GM19395 (cell line): ENCODE data around the gene CCDC39.
A peak's percentile ranks its signal among the peaks of the same experiment; 100 is the strongest.
"Not testable (repeated sequence)": the region's sequence is repeated elsewhere in the genome, so short reads cannot be mapped to it uniquely, and the experiment has no call there.

Source experiments
- ATAC-seq: cut with Tn5 transposase; IDR thresholded peaks from one replicate; pipeline ENCODE4 v1.9.1; 2021; ENCODE audit warnings: mild to moderate bottlenecking, moderate library complexity; ENCODE audit not compliant: unreplicated experiment

The CCDC39 gene

DNA sequence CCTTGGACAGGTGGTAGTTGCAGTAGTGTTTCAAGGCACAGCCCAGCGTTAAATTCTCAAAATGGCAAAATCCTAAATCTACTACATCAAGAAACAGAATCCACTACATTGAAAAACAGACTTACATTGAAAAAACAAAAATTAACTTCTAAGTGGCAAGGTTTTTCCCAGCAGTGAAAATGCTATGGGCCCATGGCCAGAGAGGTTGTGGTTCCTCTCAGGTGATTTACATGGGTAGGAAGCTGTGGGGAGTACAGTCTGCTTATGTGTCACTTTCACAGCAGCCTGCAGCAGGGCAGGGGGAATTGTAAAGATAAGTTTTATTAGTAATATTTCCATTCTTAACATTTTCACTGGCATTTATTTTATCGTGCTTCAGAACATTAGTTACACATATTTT, 52.4 kb downstream of the CCDC39 start:
- ATAC-seq: peak; percentile 77

DNA sequence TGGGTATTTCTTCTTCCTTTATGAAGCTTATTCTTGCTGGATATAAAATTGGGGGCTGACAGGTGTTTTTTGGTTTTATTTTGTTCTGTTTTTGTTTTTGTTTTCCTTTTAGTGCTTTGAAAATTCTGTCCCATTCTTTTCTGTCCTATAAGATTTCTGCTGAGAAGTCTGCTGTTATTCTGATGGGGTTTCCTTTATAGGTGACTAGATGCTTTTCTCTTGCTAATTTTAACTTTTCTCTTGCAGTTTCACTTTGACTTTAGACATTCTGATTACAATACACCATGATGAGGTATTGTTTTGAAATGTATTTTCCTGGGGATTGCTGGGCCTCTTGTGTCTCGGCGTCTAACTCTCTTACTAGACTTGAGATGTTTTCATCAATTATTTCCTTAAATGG, 54.6 kb downstream of the CCDC39 start:
- ATAC-seq: peak; percentile 63

DNA sequence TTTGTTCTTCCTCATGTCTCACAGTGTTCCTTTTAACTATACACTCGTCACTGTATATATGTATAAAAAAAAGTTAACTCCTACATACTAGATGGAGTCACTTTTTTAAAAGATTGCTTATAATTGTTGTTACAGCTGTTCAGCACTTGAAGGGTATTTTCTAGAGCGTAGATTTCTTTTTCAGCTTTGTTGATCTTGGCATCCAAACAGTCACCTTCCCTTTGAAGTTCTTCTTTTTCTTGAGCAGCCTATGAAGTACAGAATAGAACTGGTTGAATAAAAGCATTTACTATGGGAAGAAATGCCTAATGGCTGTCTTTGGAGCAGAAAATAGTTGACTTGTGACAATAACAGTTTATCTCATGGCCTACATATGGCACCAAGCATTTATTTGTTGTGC, 59.6 kb downstream of the CCDC39 start:
- no peak for ATAC-seq

DNA sequence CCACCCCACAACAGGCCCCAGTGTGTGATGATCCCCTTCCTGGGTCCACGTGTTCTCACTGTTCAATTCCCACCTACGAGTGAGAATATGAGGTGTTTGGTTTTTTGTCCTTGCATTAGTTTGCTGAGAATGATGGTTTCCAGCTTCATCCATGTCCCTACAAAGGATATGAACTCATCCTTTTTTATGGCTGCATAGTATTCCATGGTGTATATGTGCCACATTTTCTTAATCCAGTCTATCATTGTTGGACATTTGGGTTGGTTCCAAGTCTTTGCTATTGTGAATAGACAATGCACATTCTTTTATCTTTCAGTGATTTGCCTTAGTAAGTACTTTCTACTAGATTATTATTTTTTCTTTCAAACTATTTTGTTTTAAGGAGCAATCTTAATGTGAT, 60.7 kb downstream of the CCDC39 start:
- not testable (repeated sequence) for ATAC-seq

DNA sequence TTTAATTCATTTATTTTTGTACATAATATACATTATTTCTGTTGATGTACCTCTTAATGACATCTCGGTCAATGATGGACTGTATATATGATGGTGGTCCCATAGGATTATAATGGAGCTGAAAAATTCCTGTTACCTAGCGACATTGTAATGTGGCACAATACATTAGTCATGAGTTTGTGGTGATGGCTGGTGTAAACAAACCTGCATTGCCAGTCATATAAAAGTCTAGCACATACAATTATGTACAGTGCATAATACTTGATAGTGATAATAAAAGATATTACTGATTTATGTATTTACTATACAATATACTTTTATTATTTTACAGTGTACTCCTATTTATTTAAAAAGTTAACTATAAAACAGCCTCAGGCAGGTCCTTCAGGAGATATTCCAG, 62.2 kb downstream of the CCDC39 start:
- ATAC-seq: no peak

DNA sequence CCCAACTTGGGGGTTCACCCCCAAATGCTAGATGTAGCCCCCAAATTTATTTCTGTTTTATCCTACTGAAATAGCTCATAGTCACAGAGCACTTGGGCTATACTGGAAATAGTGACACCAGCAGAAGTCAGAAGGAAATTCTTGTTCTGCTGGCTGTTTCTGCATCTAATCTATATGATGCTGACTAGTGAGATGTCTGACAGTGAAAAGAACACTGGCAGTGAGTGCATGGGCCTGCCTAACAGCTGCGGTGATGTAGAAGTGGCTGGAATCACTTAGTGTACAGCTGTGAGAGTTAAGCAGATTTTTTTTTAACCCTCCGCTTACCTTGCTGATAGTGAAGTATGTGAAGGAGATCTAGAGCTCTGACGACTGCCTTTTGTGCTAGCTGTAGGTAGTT, 63.3 kb downstream of the CCDC39 start:
- ATAC-seq: no peak

DNA sequence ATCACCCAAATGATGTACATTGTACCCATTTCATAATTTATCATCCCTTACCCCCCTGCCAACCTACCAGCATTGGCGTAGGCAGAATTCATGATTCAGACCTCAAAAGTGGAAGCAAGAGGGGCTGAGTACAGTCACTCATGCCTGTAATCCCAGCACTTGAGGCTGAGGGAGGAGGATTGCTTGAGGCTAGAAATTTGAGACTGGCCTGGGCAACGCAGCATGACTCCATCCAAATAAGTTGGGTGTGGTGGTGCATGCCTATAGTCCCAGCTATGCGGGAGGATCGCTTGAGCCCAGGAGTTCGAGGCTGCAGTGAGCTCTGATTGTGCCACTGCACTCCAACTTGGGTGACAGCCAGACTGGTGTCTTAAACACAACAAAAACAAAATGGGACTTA, 66.9 kb downstream of the CCDC39 start:
- ATAC-seq: no peak

DNA sequence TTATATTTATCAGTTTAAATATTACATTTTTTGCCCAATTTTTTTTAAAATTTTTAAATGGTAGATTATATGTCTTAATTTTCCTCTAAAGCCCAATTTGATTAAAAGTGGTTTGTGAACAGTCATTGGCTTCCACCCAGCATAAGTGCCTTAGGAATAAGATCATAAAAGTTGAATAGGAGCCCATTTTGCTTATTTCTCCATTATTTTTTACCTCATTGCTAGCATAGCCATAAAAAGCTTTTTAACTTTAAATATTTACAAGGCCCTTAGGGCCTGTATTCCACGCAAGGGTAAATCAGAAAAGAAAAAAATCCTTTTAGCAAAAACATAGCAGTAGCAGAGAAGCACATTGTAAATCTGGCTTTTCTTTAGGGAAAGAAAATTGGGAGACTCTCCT, 68.3 kb downstream of the CCDC39 start:
- no peak for ATAC-seq

DNA sequence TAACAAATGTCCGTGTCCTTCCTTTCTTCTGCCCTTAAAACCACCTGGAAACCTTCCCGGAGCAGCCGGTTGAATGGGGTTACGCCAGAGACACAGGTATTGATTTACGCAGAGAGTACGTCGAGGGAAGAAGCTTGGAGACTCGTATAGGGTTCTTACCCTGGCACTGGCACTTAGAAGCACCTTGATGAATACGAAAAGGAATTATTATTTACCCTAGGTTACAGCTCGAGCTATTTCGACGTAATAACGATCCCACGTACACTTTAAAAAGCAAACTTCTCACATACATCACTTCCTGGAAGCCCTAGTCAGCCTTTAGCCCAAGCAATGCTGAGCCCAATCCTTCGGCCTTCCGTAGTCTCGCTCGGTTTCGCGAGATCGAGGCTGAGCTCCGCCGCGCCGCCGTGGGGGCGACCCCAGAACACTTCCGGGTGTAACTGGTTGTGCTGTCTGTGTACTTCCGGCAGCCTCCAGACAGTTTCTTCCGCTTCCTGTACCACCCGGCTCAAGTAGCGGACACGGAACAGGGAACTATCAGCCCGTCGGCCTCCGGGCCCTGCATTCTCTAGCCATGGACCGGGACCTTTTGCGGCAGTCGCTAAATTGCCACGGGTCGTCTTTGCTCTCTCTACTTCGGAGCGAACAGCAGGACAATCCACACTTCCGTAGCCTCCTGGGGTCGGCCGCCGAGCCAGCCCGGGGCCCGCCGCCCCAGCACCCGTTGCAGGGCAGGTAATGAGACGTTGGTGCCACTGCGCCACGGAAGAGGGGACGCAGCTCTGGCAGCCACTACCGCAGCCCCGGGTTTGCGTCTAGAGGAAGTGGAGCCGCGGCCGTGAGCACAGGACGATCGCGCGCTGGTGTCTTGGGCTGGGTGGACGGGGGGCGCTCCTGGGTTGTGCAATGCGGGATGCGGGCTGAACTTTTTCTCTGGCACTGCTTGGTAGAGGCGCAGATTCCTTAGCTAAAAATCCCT, 77.3 kb downstream of the CCDC39 start, which contains the start of gene TTC14:
TSS of gene TTC14 (plus strand) at position 476 of the 979 bp plus-strand sequence. CDS start at position 575, 99 bp downstream.
- ATAC-seq: peak; percentile 98

DNA sequence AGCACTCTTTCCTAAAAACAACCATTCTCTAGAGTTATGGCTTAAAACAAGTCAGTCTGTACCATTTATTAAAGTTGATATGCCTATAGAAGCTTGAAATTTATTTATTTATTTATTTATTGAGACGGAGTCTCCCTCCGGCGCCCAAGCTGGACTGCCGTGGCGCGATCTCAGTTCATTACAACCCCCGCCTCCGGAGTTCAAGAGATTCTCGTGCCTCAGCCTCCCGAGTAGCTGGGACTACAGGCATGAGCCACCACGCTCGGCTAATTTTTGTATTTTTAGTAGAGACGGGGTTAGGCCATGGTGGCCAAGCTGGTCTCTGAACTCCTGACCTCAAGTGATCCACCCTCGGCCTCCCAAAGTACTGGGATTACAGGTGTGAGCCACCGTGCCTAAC, 78.8 kb downstream of the CCDC39 start:
- no peak for ATAC-seq

DNA sequence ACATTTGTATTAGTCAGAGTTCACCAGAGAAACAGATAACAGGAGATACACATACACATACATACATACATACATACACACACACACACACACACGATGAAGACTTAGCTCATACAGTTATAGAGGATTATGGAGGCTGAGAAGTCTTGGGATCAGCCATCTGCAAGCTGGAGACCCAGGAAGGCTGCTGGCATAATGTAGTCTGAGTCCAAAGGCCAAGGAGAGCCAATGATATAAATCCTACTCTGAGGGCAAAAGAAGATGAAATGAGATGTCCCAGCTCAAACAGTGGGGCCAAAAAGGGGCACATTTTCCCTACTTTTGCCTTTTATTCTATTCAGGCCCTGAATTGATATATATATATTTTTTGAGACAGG, 83.7 kb downstream of the CCDC39 start:
- ATAC-seq: no peak

DNA sequence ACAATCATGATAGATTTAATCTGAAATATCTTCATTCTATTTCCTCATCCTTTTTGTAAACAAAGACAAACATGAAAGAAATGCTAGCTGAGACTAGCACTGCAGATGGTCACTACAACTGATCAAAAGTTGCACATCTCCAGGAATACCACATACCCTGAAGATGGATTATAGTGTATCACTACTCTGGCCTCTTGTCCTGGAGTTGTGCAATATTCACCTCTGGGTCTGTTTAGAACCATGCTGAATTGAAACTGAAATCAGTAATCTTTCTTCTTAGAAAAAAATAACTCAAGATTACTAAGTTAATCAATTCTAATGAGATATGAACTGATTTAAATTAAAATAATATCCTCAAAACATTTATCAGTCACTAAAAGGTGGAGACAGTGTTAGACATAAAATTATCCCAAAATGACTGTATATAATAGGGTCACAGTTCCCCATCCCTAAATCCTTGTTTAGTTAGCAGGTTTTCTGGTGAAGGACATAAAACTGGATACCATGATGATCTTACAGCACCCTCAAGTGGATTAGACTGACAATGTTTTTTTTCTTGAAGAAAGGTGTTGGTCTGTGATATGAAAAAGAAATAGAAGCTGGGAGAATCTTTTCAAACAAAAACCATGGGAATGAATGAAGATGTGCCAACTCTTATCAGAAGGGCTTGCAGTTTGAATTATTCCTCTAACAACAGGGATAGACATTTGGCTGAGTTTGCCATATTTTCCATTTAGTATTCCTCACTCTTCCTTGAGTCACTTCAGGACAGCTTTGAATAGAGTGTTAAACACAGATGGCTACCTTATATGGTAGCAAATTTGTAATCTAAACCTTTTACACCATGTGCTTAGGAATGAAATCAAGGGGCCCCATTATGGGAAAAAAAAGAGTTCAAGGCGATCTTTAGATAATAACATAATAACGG, 84.4 kb downstream of the CCDC39 start:
- ATAC-seq: peak; percentile 86

DNA sequence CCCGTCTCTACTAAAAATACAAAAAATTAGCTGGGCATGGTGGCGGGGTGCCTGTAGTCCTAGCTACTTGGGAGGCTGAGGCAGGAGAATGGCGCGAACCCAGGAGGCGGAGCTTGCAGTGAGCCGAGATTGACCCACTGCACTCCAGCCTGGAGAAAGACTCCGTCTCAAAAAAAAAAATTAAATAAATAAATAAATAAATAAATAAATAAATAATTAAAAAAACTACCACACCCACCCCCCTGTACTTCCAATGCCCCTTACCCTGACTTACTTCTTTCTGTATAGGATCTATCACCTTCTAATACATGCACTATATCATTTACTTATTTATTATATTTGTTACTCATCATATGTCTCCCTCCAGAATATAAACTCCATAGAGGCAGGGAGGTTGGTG, 85.7 kb downstream of the CCDC39 start:
- ATAC-seq: not testable (repeated sequence)

DNA sequence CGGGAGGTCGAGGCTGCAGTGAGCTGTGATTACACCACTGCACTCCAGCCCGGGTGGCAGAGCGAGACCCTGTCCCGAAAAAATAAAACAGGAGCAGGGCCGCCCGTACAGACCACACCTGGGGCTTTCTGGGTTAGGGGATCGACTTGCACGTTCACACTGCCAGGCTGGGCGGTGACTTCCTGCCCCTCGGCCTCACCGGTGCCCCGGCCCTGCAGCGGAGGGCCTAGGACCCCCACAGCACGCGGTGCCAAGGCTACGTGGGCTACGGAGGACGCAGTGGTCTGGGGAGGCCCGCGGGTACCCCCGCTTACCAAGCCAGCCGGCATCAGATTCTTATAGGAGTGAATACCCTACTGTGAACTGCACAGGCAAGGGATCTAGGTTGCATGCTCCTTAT, 88.9 kb downstream of the CCDC39 start:
- no peak for ATAC-seq

DNA sequence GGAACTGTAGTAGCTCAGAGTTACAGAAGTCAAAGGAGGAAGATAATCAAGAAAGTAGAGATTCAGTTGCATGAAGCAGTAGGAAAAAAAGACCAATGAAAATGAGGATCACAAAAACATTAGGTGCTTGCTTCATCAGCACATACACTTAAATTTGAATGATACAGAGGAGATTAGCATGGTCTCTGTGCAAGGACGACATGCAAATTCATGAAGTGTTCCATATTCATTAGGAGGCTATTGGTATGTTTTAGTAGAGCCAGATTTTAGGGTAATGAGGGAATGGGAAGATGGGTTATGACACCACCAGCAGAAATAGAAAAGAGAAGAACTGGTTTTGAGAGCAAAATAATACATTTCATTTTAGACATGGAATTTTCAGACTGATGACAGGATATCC, 98.4 kb downstream of the CCDC39 start:
- ATAC-seq: no peak

DNA sequence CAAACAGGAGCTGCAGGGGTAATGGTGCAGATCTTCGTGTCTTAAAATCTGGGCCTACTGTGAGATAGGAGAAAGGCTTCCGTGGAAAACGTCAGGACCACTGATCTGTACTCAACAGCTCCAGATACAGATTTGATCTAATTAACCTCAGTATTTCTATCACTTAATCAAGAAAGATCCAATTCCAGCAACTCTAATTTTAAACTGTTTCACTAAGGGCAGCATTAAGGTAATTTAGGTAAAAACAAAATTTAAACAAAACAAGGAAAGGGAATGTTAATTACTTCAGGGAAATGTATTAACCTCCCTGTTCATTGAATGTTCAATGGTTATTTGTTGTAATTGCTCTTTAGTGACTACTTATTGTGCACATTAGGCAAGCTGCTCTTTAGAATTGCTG, 103.7 kb downstream of the CCDC39 start:
- no peak for ATAC-seq

DNA sequence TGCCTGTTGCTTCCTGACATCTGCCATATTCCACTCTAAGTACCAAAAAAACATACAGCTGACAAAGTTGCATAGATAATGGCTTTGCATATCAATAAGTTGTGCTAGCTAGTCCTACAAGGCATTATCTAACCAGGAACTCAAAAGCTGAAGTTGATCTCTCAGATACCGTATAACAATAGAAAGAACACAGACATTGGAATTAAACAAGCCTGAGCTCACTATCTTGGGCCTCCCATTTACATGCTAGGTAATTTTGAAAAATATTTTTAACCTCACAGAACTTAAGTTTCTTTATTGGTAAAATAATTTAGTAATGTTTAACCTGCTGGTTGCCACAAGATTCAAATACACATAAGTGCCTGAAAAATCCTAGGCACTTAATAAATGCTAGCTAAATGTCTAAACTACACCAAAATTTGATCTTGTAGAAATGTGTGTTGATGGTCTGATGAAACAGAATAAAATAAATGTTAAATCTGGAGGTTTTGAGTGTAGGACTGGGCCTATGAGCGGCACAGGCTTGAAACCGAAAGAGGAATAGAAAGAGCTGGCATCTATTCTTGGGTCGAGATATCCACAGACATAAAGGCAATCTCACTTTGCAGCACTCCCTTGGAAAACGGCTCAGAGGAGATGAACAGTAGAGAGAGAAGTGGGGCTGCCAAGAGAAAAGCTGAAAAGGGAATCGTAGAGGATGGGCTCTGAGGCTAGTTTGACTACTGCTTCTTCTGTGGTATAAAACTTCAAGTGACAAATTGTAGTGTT, 107.3 kb downstream of the CCDC39 start:
- peak; percentile 82 for ATAC-seq

DNA sequence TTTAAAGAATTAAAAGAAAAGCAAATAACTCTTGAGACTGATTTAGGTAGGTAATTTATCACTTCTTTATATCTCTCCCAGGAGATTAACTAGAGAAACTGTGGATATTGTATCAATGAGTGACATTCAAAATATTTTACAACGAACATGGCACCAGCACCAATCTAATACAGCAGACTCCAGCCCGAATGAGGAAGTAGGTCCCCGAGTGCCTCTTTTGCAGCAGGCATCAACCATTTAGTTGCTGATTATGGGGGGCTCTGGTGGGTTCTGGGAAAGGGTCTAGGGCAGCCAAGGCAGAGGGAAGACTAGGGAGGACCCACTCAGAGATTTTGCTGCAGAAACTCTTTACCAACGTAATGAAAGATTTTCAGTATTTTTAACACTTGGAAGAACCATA, 109.1 kb downstream of the CCDC39 start:
- no peak for ATAC-seq

DNA sequence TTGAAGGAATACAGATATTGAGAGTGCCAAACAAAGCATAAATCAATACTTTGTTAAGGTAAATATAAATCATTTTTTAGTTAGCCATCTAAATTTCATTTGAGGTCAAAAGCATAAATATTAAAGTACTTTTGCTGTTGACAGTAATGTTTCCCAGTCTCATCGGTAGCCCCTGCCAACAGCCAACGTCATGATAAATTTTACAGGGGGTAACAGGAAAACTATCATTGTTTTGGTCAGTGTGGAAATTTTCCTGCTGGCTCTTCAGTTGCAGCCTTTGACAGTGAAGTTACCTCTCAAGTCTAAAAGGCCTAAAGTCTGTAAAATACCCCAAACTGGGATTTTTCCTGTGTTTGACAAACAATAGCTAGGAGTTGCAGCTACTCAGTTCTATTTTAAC, 114.6 kb downstream of the CCDC39 start:
- ATAC-seq: no peak
